ENCODE data around the gene PAPPA2. TPM values are rescaled to one million over a fixed set of nuclear protein-coding genes. Genes with fewer than 3 reads are reported as not detected.
A peak's percentile ranks its signal among the peaks of the same experiment; 100 is the strongest.

PAPPA2 gene
- total RNA-seq, 2 donors from 2014 or later = 0.35 to 0.89 TPM

DNA sequence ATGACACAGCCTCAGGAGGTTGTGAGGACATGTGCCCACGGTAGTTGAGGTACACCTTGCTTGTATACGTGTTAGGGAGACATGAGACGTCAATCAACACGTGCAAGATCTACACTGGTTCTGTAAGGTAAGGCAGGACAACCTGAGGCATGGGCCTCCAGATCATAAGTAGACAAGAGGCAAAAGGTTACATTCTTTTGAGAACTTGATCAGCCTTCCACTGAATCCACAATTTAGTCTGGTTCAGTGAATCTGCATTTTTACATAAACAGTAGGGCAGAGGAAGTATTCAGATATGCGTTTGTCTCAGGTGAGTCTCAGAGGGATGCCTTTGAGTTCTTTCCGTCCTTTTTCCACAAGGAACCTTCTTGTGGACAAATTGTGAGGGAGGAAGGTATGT is 352.6 kb downstream of the PAPPA2 start:
- DNase-seq = no peak

DNA sequence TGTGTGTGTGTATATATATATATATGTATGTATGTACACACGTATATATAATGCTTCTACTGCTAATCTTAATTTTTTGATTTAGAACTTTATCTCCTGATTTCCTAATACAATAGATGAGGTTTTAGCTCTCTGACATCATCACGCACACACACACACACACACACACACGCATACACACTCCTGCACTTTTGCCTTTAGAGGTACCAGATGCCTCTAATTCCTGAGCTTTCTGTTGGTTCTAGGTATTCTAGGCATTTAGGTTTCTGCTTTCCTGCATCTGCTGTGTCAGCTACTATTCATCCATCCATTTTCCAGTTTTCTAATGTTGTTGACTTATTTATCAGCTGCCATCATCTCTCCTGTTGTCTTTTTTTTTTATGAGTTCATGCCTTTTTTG is 353.3 kb downstream of the PAPPA2 start:
- no peak for ATAC-seq
- intact Hi-C loops (cut with DNase I) = no loop called here
- no peak for DNase-seq

More for the DNA sequence above, 352.6 kb downstream of the PAPPA2 start:
- no peak for ATAC-seq
- intact Hi-C loops (cut with DNase I) = no loop called here

DNA sequence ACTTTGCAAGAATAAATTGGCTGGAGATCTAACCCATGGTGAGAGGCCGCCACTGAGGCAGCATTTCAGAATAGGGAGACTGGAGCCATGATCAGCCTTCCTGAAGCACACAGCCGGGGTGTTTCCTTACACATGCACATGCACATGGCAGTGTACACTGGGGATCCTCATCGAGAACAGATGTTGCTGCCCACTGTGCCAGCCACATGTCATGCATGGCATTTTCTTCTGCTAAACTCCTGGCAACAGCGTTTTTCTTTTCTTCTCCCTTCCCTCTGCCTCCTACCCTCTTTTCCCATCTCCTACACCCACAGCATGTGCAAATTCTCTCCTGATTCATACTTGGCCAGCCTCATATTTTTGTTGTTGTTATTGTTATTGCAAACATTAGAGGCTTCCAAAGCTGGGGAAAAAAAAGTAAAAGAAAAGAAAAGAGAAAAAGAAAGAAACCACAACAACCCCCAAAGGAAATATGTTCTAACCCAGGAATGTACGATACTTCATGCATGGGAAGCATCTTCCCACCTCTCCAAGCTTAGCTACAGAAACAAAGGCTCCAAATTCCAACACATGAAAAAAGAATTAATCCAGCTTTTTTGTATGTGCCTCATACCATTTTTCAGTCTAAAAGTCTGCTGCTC is 357.5 kb downstream of the PAPPA2 start:
- intact Hi-C loops (cut with DNase I) = no loop called here
- DNase-seq (no peak), ATAC-seq (no peak)

DNA sequence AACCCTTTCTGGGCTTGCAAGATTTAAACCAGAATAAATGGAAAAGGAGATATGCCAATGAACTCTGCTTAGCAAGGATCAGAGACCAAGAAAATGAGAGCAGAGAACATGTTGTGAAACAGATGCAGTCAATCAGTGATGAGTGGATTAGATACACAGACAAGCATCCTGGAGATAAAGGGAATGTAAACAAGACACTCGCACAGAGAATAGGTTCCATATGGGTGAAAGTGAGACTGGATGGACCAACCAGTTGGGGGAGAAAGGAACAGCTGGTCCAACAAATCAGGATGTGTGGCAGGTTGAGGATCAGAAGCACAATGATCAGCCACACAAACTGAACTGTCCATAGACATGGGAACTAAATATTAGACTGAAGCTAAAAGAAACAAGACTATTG is 363.3 kb downstream of the PAPPA2 start:
- DNase-seq (no peak), ATAC-seq (no peak)
- intact Hi-C loops (cut with DNase I) = no loop called here

DNA sequence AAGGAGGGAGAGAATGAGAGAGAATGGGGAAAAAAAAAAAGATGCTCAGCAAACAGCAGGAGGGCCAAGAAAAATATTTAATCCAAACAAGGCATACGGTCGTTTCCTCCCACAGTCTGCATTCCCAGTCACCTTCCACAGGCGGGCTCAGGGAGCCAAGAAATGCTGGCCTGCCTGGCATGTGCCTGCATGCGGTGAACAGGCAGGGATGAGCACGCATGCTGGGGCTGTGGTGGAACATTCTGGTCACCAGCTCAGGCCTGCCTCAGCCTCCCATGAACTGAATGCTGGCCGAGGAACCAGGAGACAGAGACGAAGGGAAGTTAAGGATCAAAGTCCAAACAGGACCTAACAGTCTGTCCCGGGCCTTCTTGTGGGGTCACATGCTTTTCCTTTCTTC is 366.3 kb downstream of the PAPPA2 start:
- ATAC-seq (no peak), DNase-seq (no peak)
- intact Hi-C loops (cut with DNase I) = no loop called here

DNA sequence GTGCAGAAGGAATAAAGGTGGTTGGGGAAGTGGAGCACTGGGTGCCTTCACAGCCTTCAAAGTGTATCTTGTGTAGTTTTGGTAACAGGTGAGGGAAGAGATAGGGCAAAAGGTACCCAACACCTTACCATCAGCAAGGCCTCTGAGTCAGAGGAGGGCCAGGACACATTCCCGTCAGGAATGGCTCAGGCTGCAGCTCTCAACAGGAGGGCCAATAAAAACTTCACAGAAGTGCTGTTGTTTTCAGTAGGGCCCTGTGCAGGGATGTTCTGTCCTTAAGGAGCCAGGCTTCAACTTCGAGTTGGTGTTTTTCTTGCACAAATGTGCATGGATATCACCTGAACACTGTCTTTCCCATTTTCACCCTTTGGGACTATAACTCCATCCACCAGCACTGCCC is 368.2 kb downstream of the PAPPA2 start:
- intact Hi-C loops (cut with DNase I) = no loop called here
- DNase-seq = no peak
- no peak for ATAC-seq

DNA sequence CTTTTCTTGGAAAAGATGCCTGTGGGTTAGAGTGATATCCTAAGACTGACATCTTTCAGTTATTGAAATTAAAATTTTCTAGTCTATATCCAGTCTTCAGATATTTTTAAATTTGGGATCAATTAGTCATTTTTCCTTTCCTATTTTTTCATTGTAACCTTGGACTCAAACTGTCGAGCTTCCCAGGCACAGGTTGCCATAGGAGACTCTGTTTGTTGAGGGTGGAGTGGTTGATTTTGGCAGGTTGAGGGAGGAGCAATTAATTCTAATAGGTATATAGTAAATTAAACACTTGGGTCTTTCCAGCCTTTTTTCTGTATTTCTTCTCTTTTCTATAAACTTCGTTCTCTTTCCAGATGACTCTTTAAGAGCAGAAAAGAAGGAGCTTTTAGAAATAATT is 374.7 kb downstream of the PAPPA2 start:
- ATAC-seq (no peak), DNase-seq (no peak)
- intact Hi-C loops (cut with DNase I) = no loop called here

DNA sequence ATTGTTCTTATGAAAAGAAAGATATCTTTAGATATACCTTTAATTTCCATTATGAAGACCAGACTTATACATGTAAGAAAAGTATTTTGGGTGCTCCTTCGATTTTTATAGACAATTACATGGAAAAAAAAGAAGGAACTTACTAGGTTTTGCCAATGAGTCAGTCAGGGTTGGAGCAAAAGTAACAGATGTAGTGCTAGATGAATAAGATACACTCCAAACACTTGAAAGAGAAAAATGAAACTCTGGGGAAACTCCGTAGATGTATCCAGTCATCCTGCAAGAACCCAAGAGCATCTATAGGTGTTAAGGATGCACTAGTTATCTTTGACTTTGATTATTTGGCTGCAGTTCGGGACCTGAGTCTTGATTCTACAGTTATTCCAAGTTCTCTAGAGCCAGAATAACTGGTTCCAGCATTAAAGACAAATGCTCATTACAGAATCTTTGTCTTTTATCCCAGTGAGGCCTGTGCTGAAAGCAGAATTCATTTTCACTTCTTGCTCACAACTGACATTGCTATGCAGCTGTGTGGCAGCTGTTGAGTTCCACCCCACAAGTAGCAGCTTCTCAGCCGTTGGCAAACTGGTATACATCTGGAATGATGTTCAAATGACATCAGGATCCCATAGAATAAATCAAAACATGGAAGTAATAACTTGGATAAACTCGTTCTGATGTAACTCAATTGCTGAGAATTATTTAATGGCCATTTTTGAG is 375.5 kb downstream of the PAPPA2 start:
- DNase-seq (no peak), ATAC-seq (no peak)
- intact Hi-C loops (cut with DNase I) = no loop called here

DNA sequence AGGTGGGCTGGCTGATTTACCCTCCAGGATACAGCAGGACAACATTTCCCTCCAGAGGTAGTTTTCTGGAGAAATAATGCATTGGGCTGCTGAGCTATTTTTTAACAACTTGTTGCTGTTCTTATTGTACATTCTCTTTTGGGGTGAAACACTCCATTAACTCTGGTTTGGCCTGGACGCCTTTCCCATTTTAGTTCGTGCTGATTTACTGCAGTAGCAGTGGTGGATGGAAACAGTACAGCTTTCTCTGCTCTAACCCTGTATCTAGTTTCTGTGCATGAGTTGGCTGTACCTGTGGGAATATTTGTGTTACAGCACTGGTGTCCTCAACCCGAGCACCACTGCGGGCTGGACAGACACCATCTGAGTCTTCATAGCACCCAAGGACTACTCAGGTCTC is 376.2 kb downstream of the PAPPA2 start:
- DNase-seq (no peak), ATAC-seq (no peak)
- intact Hi-C loops (cut with DNase I) = no loop called here

DNA sequence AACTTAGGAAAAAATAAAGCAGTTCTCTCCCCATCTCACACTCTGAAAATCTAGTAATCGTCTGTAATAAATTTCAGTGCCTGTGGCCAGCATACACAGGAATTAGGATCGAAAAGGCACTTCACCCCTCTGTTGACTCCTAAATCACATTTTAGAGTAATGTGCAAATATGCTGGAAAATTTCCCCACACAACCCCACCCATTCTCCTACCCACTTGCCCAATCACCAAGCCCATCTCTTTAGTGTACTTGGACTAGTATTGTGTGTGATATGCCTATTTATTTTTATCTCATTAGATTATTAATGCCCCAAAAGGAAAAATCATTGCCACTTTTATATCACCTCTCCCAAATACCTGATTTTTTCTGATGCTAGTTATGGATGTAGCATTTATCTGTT is 378.3 kb downstream of the PAPPA2 start:
- DNase-seq = no peak
- intact Hi-C loops (cut with DNase I) = loop anchor here (5.0 to 10.0 kb wide), 3 partner anchors 149 to 466 kb away; no protein-coding TSS in a partner anchor
- no peak for ATAC-seq

DNA sequence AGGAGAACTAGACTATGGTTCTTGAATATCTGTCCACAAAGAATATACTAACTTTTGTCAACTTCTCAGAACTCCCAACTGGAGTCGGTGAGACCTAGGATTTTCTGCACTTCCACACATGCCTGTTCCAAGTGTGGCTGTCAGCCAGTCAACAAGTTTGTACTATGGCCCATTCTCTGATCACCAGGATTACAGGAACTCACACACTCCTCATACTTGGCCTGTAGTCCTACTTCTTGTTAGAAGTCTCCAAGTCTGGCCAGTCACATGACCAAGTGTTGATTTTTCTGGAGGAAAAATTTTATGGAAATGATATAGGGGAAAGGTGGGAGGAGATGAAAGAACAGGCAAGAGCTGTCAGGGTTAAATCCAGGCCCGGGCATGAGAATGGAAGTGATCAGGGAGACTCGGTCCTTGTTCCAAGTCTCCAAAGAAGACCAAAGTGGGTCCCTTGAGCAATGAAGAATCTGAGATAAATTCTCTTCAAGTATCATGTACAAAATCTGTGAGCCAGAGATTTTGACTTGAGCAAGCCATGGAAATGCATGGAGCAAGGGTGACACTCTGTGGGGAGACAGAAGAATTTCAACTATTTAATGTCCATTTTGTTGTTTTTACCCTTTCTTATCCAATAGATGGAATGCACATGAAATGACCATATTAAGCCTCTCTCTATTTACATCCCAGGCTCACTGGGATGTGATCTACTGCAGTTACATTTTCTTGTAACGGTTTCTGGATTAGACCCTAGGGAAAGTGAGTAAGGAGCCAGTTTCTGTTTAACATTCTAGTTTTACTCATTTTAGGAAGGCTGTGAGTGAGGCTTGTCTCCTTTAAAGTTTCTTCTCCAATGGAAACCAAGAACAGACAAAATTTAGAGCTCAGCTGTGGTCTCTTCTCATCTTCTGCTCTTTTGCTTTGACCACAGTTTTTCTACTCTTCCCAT is 380.6 kb downstream of the PAPPA2 start:
- DNase-seq = no peak
- intact Hi-C loops (cut with DNase I) = loop anchor here (2.0 to 10.0 kb wide), 5 partner anchors 151 to 469 kb away; no protein-coding TSS in a partner anchor
- ATAC-seq = peak; percentile 48 to 81

DNA sequence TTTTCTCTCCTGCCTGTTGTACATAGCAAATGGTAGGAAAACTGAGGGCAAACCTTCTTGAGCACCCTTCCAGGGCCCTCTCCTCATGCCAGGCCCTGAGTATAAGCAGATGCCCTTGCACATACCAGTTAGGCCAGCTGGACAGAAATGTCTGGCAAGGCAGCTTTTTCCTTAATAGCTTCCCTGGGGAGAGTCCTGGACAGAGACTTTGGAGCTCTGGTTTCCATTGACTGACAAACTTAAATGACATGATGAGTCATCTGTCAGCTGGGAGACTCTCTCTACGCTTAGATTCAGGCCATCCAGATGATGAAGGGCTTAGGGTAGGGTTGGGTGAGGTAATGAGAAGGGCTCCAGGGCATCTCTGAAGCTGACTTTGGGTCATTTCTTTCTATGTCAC is 384.1 kb downstream of the PAPPA2 start:
- no peak for DNase-seq
- ATAC-seq = peak; percentile 84 to 94
- intact Hi-C loops (cut with DNase I) = loop anchor here in 1 of 2 donors (10.0 kb wide), 1 partner anchor 472 kb away; no protein-coding TSS in a partner anchor

DNA sequence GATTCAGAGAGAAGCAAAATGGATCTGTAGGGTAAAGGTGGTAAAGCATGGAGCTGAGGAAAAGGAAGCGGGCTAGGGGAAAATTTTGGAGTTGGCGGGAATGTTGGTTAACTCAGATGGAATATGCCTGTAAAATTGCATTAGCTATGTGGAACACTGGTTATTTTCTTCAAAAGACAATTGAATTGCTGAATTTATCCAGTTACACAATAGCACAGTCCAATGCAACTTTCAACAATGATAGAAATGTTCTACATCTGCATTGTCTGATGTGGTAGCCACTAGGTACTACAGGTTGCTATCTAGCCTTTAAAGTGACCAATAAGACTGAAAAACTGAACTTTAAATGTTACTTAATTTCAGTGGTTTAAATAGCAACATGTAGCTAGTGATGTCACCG is 386.3 kb downstream of the PAPPA2 start:
- no peak for DNase-seq
- intact Hi-C loops (cut with DNase I) = loop anchor here in 1 of 2 donors (10.0 kb wide), 1 partner anchor 474 kb away; no protein-coding TSS in a partner anchor
- no peak for ATAC-seq

DNA sequence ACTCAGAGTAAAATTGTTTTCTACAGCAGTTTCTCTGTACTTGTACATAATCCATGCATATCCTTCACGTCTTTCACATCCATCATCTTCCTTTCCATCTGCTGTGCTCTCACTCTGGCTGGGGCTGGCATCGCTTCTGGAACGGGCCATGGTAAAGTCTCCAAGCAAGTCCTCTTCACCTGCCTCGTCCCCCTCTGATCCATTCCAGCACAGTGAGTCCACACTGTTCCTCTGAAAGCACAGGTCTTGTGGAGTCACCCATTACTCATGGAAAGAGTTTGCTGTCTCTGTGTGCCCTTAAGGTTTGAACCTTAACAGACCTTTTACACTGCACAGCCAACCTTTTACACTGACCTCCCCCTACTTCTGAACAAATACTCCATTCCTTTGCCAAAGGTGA is 387.9 kb downstream of the PAPPA2 start:
- no peak for ATAC-seq
- DNase-seq = no peak
- intact Hi-C loops (cut with DNase I) = no loop called here

DNA sequence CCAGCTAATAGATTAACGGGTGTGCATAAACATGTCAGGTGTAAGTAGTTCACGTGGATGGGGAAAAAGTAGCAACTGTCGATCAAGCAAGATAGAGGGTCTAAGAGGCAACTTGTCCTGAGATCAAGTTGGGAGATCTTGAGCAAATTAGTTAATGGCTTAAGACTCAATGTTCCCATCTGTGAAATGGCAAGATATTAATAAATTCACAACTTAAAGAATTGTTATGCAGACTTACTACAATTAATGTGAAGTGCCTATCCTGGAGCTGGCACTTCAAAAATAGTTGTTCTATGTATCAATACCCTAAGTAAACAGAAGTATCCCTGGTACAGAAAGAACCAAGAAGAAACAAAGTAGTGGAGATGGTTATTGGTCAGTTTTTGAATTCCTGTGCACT is 389.1 kb downstream of the PAPPA2 start:
- DNase-seq = no peak
- intact Hi-C loops (cut with DNase I) = no loop called here
- no peak for ATAC-seq

DNA sequence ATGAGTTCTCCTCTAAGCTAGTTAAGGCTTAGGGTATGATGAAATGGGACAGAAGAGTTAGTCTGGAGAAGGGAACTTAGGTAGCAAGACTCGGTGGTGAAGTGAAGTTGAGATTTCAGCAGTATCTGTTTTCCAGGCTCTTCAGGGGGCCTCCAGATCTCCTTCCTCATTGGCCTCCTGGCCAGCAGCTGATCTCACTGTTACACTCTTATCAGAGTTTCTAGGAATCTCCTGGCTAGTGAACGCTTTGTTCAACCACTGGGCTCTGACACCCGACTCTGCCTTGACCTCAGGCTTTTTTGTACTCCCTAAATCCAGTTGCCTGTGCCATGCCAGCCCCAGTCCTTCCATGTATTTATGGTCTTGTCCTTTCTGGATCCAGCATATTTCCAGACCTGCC is 390.5 kb downstream of the PAPPA2 start:
- intact Hi-C loops (cut with DNase I) = no loop called here
- DNase-seq (no peak), ATAC-seq (peak in 1 of 2 donors; percentile 60)

DNA sequence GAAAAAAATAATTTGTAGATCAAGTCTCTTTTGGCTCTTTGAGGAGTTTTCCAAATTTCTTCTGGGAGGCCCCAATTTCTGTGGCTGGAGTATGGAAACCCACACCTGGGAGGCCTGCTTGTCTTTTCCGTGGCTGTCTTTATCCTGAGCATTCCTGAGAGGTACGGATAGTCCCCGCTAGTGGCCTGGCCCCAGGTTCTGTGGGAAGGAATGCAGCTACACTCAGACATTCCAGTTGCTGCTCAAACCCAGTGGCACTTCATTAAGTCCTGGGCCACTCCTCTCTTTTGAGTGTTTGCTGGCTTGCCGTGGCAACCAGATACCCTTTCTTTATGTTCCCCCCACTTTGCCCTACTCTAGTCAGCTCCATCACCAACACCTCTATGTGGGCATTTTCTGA is 391.1 kb downstream of the PAPPA2 start:
- ATAC-seq (no peak), DNase-seq (no peak)
- intact Hi-C loops (cut with DNase I) = no loop called here

DNA sequence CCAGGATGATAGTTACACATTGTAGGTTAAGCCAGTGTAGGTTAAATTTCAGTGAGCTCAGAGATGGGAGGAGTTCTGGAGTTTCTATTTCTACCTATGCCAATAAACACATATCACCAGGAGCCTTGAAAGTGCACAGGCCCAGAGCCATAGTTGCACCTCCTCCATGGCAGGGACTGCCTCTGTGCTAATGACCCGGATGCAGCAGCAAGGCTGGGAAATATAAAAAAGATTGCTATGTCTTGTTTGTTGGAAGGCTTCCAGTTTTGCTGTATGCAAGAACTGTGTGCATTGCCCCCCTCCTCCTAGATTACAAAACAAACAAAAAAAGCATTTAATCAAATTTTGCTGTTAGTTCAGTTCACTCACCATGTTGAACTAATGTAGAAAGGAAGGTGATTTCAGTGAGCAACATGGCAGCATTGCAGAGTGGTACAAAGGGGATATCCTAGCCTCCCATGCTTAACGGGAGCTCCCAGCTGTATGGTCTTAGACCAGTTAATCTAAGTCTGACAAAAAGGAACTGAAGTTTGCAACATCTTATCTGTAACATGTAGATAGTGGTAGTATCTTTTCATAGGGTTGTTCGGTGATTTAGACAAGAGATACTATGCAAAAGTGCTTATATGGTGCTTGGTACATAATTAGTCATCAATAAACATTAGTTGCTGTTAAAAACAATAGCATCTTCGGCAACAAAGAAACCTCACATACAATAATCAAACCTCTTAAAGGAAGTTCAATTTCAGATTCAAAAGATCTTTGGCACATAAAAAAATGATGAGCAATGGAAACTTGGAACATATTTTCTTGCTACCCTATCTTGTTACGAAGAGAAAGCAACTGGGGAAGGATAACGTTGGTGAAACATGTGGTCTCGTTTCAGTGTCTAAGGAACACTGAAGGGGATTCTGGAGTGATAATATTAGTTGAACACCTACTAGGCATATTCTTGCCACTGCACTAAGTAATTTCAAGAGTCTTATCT is 392.1 kb downstream of the PAPPA2 start:
- intact Hi-C loops (cut with DNase I) = no loop called here
- ATAC-seq = no peak
- no peak for DNase-seq

DNA sequence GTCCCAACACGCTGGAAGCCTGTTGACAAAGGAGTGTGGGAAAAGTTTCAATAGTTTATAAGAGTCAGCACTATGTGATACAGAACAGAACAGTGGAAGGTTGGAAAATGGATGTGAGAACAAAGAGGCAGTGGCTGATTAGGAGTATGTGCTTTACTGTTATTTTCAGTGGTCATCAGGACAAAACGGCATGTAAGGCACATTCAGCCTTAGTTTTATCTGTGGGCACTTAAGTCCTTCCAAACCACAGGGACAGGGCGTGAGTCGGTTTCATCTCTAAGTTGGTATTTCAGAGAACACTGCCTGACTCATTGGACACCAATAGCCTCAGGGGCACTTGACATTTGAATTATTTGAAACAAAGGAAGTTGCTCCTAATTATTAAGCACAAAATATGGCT is 394.7 kb downstream of the PAPPA2 start:
- peak in 1 of 2 donors; percentile 55 for ATAC-seq
- DNase-seq = no peak
- intact Hi-C loops (cut with DNase I) = no loop called here
